Stimulated activated CD8-positive, alpha-beta memory T cell treated with anti-CD3 and anti-CD28 coated beads, Interleukin-15, amount 100 ng/mL, for 4 hours (primary cell): ENCODE data around the gene HHIPL1.

Experiments used
- DNase-seq, 2 donors: peaks; one replicate each; pipeline ENCODE4 v3.0.0-alpha.2; 2020; ENCODE audit warnings: low read depth in 2 of 2

HHIPL1 gene

GRCh38 chr14:99716091-99716849 is 71.3 kb downstream of the HHIPL1 start:
- DNase-seq: no peak

- no peak for DNase-seq
These were observed 72.1 kb downstream of the HHIPL1 start for GRCh38 chr14:99716850-99717681.

- DNase-seq: no peak
These were observed 72.7 kb downstream of the HHIPL1 start for GRCh38 chr14:99717682-99718013.

- DNase-seq: no peak
These were observed 73.3 kb downstream of the HHIPL1 start for GRCh38 chr14:99718031-99718810.

- DNase-seq: no peak
These were observed 73.9 kb downstream of the HHIPL1 start for GRCh38 chr14:99718811-99719192.

GRCh38 chr14:99720941-99721791 is 76.2 kb downstream of the HHIPL1 start:
- no peak for DNase-seq

- no peak for DNase-seq
These were observed 77.0 kb downstream of the HHIPL1 start for GRCh38 chr14:99721792-99722516.

- no peak for DNase-seq
These were observed 77.8 kb downstream of the HHIPL1 start for GRCh38 chr14:99722741-99723140.

GRCh38 chr14:99724196-99724891 is 79.4 kb downstream of the HHIPL1 start:
- DNase-seq: no peak

- no peak for DNase-seq
These were observed 80.2 kb downstream of the HHIPL1 start for GRCh38 chr14:99724939-99725773.

GRCh38 chr14:99725774-99726537 is 81.0 kb downstream of the HHIPL1 start:
- no peak for DNase-seq

GRCh38 chr14:99726538-99727095 is 81.7 kb downstream of the HHIPL1 start:
- no peak for DNase-seq

GRCh38 chr14:99727096-99727870 is 82.4 kb downstream of the HHIPL1 start:
- DNase-seq: no peak

GRCh38 chr14:99728231-99728920 is 83.4 kb downstream of the HHIPL1 start:
- DNase-seq: no peak

- DNase-seq: no peak
These were observed 84.1 kb downstream of the HHIPL1 start for GRCh38 chr14:99728981-99729451.
